NCI-H82 treated with DMSO at 0.1 percent for 48 hours (cell line): ENCODE results near the gene EIF5A.
A peak's percentile ranks its signal among the peaks of the same experiment; 100 is the strongest.
"Not testable (repeated sequence)": the region's sequence is repeated elsewhere in the genome, so short reads cannot be mapped to it uniquely, and the experiment has no call there.

Experiments used
- DNase-seq: peaks from one replicate; lab custom pipeline; 2025; ENCODE audit not compliant: unreplicated experiment; lab: John Stamatoyannopoulos, UW

EIF5A gene

DNA sequence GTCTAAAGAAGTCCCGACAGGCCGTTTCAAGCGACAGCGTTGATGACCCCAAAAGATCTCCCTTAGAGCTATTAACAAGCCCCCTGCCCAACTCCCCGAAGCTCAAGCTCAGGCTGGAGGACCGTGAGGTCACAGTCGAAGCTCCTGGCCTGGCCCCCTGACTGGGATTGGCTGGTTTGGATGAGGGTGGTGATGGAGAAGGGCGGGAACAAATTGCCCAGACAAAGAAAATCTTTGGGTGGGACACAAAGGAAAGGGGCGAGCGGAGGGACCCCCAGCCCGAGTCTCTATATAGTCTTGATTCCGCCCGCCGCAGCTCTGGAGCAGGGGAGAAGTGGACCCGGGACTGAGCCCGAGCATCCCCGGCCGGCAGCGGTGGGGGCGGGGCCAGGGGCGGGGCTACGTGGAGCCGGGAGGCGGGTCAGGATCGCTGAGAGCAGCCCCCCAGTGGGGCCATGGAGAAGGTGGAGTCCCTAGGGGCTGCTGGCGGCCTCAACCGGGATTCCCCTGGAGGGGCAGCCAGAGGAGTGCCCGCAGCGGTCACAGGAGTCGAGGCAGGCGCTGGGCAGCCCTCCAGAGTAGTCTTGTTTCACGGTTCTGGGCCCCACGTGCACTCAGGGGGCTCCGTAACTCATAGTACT lies 22.7 kb downstream of the EIF5A start:
- peak; percentile 76 for DNase-seq

GRCh38 chr17:7330638-7331015 lies 23.2 kb downstream of the EIF5A start:
- no peak for DNase-seq

GRCh38 chr17:7332111-7332510 lies 24.7 kb downstream of the EIF5A start:
- no peak for DNase-seq

GRCh38 chr17:7332600-7333069 lies 25.2 kb downstream of the EIF5A start:
- DNase-seq = not testable (repeated sequence)

GRCh38 chr17:7334938-7335538 lies 27.6 kb downstream of the EIF5A start:
- no peak for DNase-seq

- DNase-seq = not testable (repeated sequence)
Measured at GRCh38 chr17:7335765-7336164, 28.3 kb downstream of the EIF5A start.

- DNase-seq = no peak
Measured at GRCh38 chr17:7336240-7337175, 29.1 kb downstream of the EIF5A start, which contains the start of gene ACAP1. TSS of gene ACAP1 (plus strand) at chr17:7336529. CDS start at chr17:7336735, 206 bp downstream.

DNA sequence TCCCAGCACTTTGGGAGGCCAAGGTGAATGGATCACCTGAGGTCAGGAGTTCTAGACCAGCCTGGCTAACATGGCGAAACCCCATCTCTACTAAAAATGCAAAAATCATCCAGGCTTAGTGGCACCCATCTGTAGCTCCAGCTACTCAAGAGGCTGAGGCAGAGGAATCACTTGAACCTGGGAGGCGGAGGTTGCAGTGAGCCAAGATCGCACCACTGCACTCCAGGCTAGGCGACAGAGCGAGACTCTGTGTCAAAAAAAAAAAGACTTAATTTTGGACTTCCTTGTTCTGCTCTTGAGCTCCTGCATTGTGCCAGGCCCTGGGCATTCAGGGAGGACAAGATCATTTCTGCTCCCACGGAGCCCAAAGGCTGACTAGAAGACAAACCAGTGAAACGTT lies 30.2 kb downstream of the EIF5A start:
- not testable (repeated sequence) for DNase-seq

DNA sequence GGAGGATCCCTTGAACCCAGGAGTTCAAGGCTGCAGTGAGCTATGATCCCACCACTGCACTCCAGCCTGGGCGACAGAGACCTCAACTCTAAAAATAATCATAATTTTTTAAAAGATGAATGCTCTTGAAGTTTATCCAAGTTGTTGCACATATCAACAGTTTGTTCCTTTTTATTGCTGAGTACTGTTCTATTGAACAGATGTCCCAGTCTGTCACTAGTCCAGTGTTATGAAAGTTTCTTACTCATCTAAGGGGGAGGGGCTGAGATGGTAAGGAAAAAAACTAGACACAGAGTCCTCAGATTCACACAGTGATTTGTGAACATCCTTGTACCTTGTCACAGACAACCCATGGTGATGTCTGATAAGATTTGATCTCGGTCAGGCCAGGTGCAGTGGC lies 32.8 kb downstream of the EIF5A start:
- DNase-seq = no peak

- DNase-seq = no peak
Measured at GRCh38 chr17:7341842-7342241, 34.4 kb downstream of the EIF5A start.

- no peak for DNase-seq
Measured at GRCh38 chr17:7343250-7343649, 35.8 kb downstream of the EIF5A start.

DNA sequence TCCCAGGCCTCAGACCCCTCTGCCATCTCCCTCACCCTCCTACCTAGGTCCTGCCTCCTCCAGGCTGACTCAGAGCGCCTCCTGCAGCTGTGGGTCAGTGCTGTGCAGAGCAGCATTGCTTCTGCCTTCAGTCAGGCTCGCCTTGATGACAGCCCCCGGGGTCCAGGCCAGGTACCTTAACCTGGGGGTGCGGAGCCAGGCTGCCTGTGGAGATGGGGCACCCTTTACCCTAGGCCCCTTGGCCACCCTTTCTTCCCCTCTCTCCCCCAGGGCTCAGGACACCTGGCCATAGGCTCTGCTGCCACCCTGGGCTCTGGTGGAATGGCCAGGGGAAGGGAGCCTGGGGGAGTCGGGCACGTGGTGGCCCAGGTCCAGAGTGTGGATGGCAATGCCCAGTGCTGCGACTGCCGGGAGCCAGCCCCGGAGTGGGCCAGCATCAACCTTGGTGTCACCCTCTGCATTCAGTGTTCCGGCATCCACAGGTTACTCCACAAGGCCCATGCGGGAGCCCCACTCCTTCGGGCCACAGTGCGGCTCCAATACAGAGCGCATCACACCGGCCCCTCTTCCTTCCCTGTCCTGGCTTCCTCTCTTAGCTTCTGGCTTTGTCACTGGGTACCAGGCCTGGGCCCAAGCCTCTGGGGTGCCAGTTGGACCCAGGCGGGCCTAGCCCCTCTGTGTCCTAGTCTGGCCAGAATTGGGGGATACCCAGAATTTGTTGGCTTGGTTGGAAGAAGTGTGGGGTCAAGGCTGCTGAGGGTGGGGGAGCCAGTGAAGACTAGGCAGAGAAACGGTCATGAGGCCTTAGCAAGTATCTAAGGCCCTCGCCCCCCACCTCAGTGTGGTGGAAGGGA lies 39.6 kb downstream of the EIF5A start:
- DNase-seq = no peak

DNA sequence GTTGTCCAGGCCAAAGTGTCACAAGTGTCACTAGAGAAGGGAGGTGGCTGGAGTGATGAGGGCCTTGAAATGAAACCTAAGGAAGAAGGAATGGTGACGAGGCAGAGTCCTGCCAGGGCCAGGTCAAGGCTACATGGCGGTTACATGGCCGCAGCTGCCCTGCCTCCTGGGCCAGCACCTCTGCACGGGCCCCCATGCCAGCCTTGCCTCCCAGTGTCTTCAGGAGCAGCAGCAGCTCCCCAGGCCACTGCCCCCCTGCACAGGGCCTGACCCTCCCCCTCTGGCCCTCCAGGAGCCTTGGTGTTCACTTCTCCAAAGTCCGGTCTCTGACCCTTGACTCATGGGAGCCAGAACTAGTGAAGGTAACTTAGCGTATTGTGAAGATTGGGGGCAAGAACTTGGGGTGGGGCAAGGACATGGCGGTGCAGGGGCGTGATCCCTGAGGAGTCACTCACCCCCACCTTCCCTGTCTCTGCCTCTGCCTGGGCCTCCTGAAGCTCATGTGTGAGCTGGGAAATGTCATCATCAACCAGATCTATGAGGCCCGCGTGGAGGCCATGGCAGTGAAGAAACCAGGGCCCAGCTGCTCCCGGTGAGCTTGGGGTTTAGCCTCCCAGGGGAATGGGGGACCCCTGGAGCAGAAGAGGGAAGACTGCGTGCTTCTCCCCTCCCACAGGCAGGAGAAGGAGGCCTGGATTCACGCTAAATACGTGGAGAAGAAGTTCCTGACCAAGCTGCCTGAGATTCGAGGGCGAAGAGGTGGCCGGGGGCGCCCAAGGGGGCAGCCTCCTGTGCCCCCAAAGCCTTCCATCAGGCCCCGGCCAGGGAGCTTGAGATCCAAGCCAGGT lies 40.4 kb downstream of the EIF5A start:
- no peak for DNase-seq

DNA sequence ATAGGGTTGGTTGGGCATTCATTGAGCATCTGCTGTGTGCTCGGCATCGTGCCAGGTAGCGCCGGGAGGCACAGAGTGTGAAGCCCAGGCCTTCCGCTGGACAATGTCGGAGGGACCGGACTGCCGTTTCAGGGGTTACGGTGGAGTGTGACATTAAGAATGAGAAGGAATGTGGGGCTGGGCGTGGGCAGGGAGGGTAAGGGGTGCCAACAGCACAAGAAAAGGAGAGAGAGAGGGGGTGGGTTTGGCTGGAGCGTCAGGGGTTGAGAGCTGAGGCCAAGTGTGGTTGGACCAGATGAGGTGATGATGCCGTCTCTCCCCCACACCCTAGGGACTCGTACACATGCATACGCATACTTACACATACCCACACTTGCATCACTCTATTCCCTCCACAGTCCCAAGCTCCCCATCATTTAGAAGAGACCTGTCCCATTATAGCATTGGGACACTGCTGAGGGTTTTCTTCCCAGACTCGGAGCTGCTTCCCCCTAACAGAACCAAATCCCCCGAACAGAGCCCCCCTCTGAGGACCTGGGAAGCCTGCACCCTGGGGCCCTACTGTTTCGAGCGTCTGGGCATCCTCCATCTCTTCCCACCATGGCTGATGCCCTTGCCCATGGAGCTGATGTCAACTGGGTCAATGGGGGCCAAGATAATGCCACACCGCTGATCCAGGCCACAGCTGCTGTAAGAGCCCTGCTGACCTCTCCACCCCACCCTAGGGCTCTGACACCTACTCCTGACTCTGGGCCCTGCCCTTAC lies 41.2 kb downstream of the EIF5A start:
- no peak for DNase-seq

DNA sequence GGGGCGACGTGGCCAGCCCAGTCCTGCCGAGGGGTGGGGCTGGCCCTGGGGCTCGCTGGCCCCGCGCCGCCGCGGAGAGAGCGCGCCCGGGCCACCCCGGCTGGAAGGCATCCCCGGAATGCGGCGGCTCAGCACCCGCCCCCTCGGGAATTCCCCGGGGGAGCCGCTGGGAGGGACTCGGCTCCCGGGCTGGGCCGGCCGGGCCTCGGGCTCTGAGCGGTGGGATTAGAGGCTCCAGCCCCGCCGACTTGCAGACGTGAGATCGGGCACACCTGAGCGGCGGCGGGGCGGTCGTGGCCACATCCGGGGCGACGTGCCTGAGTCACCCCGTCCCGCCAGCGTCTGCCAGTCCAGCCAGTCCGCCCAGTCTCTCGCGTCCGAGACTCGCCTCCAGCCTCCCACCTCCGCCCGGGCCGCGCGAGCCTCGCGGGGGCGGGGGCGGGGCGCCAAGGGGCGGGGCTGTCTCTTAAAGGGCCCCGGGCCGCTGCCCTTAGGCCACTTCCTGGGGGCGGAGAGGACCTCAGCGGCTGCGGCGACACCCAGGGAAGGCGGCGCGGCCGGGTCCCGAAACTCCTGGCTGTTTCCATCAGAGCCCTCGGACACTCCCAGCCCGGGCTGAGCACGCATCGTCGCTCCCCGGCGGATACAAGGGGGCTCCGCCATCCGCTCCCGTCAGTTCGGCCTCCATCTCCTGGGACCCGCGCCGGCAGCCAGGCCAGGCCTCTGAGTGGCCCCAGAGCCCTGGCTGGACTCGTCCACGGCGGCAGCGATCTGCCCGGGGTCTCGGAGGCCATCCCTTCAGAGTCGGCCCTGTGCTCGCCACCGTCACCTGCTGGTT lies 44.5 kb downstream of the EIF5A start, which contains the start of gene KCTD11:
KCTD11 (plus strand) TSS at position 498 of the 838 bp plus-strand sequence.
- peak; percentile 11 for DNase-seq

GRCh38 chr17:7352503-7352889 lies 45.1 kb downstream of the EIF5A start:
- no peak for DNase-seq

DNA sequence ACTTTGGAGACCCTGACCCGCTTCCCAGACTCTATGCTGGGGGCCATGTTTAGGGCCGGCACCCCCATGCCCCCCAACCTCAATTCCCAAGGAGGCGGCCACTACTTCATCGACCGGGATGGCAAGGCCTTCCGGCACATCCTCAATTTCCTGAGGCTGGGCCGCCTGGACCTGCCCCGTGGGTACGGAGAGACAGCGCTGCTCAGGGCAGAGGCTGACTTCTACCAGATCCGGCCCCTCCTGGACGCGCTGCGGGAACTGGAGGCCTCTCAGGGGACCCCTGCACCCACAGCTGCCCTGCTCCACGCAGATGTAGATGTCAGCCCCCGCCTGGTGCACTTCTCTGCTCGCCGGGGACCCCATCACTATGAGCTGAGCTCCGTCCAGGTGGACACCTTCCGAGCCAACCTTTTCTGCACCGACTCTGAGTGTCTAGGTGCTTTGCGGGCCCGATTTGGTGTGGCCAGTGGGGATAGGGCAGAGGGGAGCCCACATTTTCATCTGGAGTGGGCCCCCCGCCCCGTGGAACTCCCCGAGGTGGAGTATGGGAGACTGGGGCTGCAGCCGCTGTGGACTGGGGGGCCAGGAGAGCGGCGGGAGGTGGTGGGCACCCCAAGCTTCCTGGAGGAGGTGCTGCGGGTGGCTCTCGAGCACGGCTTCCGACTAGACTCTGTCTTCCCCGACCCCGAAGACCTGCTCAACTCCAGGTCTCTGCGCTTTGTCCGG lies 45.6 kb downstream of the EIF5A start:
- DNase-seq = no peak
